BE2C (cell line): ENCODE measurements around the gene BACH2.
A peak's percentile ranks its signal among the peaks of the same experiment; 100 is the strongest.

Source experiments
- DNase-seq: peaks from one replicate; pipeline ENCODE4 v3.0.0-alpha.2; 2020
- H3K27me3 ChIP-seq: fragments of 250-450 bp; sonication (Bioruptor Pico); 2 replicates; pipeline ENCODE4 v1.5.1; 2020; ENCODE audit warnings: mild to moderate bottlenecking
- H3K36me3 ChIP-seq: fragments of 250-450 bp; sonication (Bioruptor Pico); 2 replicates; pipeline ENCODE4 v1.5.1; 2020; ENCODE audit warnings: mild to moderate bottlenecking
- H3K4me1 ChIP-seq: fragments of 250-450 bp; sonication (Bioruptor Pico); 2 replicates; pipeline ENCODE4 v1.5.1; 2020
- H3K4me3 ChIP-seq: 2 replicates; pipeline ENCODE4 v1.5.1; 2011; ENCODE audit warnings: low read depth, low read length
- H3K9me3 ChIP-seq: fragments of 250-450 bp; sonication (Bioruptor Pico); 2 replicates; pipeline ENCODE4 v1.5.1; 2020
- CTCF ChIP-seq: IDR thresholded peaks from 2 replicates; pipeline ENCODE4 v1.5.1; 2012; ENCODE audit warnings: mild to moderate bottlenecking, low read depth, low read length

Gene BACH2

GRCh38 chr6:89980353-89980752, 316.3 kb downstream of the BACH2 start:
- no peak for DNase-seq
- H3K9me3 ChIP-seq = no peaks in the 10 kb centered on the region
- H3K27me3 ChIP-seq = no peaks in the 10 kb centered on the region
- no peak overlapping the region for H3K4me3 ChIP-seq
- peaks cover 32% of the 10 kb centered on the region for H3K4me1 ChIP-seq
- no peak for TF ChIP-seq CTCF
- H3K36me3 ChIP-seq = no peaks in the 10 kb centered on the region

DNA sequence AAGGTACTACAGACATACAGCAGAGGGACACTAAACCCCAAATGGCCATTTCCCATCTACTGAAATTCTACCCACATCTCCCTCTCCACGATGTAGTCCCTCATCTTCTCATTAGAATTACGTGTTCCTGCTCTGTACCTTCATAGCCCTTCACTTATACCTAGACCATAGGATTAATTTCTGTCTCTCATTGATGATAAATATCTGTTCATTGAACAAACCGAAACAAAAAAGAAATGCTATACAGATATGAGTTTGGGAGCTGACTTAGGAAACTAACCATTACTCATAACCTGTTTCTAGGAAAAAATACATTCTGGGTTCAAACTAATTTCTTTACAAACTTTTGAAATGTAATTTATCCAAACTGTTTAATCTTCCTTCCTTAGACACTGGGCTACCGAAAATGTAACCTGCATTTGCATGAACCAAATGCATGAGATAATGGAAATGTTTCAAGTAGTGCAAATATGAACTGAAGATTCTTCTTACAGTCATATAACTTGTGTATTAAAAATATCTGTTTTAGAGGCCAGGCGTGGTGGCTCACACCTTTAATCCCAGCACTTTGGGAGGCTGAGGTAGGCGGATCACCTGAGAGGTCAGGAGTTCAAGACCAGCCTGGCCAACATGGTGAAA, 317.0 kb downstream of the BACH2 start:
- H3K9me3 ChIP-seq = no peaks in the 10 kb centered on the region
- H3K36me3 ChIP-seq = no peaks in the 10 kb centered on the region
- TF ChIP-seq CTCF = no peak
- H3K27me3 ChIP-seq = no peaks in the 10 kb centered on the region
- no peak overlapping the region for H3K4me3 ChIP-seq
- H3K4me1 ChIP-seq = peaks cover 27% of the 10 kb centered on the region
- DNase-seq = no peak

DNA sequence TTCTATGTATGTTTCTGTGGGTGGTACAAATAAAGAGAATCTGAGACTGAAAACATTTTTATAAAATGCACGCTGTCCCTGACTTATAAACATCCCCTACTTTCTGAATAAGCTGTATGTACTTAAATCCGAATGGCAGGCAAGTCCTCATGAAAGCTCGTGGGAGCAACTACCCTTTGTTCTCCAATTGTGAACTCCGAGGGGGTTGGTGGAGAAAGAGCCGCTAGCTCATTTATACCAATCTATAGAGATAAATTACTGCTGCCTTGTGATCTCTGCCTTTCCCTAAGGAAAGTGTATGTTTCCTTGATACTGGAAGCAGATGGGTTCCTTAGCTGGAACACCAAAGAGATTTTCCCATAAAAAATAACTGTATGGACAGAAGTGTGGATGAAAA, 317.9 kb downstream of the BACH2 start:
- Histone ChIP-seq H3K9me3 (no peaks in the 10 kb centered on the region), H3K27me3 (no peaks in the 10 kb centered on the region), H3K36me3 (no peaks in the 10 kb centered on the region), H3K4me1 (peaks cover 25% of the 10 kb centered on the region), H3K4me3 (no peak overlapping the region)
- TF ChIP-seq CTCF = no peak
- no peak for DNase-seq

DNA sequence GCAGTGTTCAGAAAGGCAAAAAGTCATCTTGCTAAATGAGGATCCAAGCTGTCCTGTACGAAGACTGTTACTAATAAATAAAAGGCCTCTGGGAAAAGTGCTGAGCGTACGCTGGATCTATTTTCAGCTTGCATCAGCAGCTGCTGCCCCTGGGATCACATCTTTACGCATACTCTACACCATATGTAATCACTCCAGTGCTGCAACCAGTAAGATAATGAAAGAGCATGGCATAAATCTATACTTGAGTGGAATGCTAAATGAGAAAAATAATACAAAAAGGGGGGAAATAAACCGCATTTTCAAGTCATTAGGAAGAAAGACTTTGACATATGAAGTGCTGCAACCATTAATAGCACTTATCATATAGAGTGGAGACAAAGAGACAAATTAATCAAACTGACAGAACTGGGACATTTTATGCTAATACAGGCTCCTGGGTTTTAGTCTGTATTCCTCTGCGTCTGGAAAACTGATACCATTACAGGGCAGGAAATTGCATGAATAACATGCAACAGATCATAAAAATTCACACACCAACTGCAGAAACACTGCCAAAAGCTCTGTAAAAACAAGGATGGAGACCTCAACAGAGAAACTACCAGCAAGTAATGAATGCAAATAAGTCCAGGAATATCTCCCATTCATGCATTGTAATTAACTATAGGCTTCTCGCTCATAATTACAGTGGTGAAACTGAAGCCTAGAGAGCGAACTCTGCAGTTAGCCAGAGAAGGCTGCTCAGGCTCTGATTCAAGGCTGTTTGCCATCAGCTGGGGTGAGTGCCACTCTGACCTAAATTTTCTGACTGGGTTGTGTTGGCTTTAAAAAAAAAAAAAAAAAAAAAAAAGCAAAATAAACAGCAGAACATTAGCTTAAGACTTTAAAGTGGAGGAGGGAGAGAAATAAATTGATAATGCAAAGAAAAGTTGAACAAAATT, 318.6 kb downstream of the BACH2 start:
- peak; percentile 65 for DNase-seq
- TF ChIP-seq CTCF = no peak
- H3K9me3 ChIP-seq = no peaks in the 10 kb centered on the region
- peak overlapping the region; percentile 39 for H3K4me3 ChIP-seq
- no peaks in the 10 kb centered on the region for H3K36me3 ChIP-seq
- H3K27me3 ChIP-seq = no peaks in the 10 kb centered on the region
- H3K4me1 ChIP-seq = peaks cover 25% of the 10 kb centered on the region

- no peak for TF ChIP-seq CTCF
Observed at GRCh38 chr6:89976694-89977020, 320.0 kb downstream of the BACH2 start.

More at GRCh38 chr6:89976694-89977020, 320.0 kb downstream of the BACH2 start:
- Histone ChIP-seq H3K4me1 (peaks cover 25% of the 10 kb centered on the region), H3K36me3 (no peaks in the 10 kb centered on the region), H3K9me3 (no peaks in the 10 kb centered on the region), H3K27me3 (no peaks in the 10 kb centered on the region), H3K4me3 (no peak overlapping the region; the same call in 1 of the 2 replicates)
- no peak for DNase-seq
